GM12878 (cell line): ENCODE data around the gene CD248. TPM values are rescaled to one million over a fixed set of nuclear protein-coding genes. Genes with fewer than 3 reads are reported as not detected.

ENCODE experiments used
- ATAC-seq: fragments of 200-7000 bp; cut with Tn5 transposase; 3 replicates; pipeline ENCODE4 v1.9.1; 2020; ENCODE audit warnings: mild to moderate bottlenecking, moderate library complexity
- BruUV-seq: library from RNA; stranded (reverse); fragments of 400-500 nt; replicated peaks from 2 replicates; lab custom pipeline; 2021; lab: Mats Ljungman, UMichigan
- CTCF ChIA-PET: fragments of 300-600 bp; sonication (Branson Sonifier 250); formaldehyde crosslinking; extraction: SDS; loops from one replicate; lab custom pipeline; 2021; ENCODE audit warnings: inconsistent platforms; lab: Yijun Ruan, JAX
- POLR2A ChIA-PET: fragments of 350-600 bp; formaldehyde crosslinking; extraction: SDS; loops from one replicate; lab custom pipeline; 2021; ENCODE audit warnings: inconsistent platforms; lab: Charles Lee
- RAD21 ChIA-PET: fragments of 300-600 bp; sonication (Branson Sonifier 250); formaldehyde crosslinking; loops from one replicate; lab custom pipeline; 2023; ENCODE audit warnings: antibody characterized with exemption; ENCODE audit not compliant: unreplicated experiment; lab: Charles Lee
- SMC1A ChIA-PET: fragments of 300-600 bp; sonication (Branson Sonifier 250); formaldehyde crosslinking; loops from one replicate; lab custom pipeline; 2023; ENCODE audit not compliant: unreplicated experiment, uncharacterized antibody; lab: Charles Lee
- DNase-seq: peaks from one replicate; pipeline ENCODE4 v3.0.0-alpha.2; 2011; ENCODE audit warnings: low read depth, low spot score
- FAIRE-seq: peaks from 3 replicates; lab custom pipeline; 2011; peaks lifted over from hg19 to GRCh38; lab: Jason Lieb, UNC
- H2AFZ ChIP-seq: 2 replicates; pipeline ENCODE4 v1.6.0; 2011; ENCODE audit warnings: low read depth, low read length, control low read depth; ENCODE audit not compliant: control insufficient read depth
- H3K27ac ChIP-seq: 2 replicates; pipeline ENCODE4 v1.5.1; 2011; ENCODE audit warnings: control low read depth; ENCODE audit not compliant: control insufficient read depth, insufficient read depth
- H3K27me3 ChIP-seq, 2 experiments: replicated peaks in 1 of 2; 2 replicates each; pipeline versions ENCODE4 v1.6.0 to v1.6.1; 2011; ENCODE audit warnings: low read length in 1 of 2; ENCODE audit not compliant: control insufficient read depth in 2 of 2, insufficient read depth in 2 of 2
- H3K36me3 ChIP-seq, 2 experiments: 2 replicates each; pipeline ENCODE4 v1.5.1; 2011; ENCODE audit warnings: low read length in 1 of 2; ENCODE audit not compliant: control insufficient read depth in 2 of 2, insufficient read depth in 2 of 2
- H3K4me1 ChIP-seq: 2 replicates; pipeline ENCODE4 v1.6.1; 2011; ENCODE audit warnings: mild to moderate bottlenecking, low read length, moderate library complexity, mixed read lengths; ENCODE audit not compliant: control insufficient read depth, insufficient read depth
- H3K4me2 ChIP-seq: 2 replicates; pipeline ENCODE4 v1.6.0; 2011; ENCODE audit warnings: control low read depth; ENCODE audit not compliant: control insufficient read depth, insufficient read depth
- H3K4me3 ChIP-seq: fragments of 200-600 bp; sonication (generic); 2 replicates; pipeline ENCODE4 v1.5.1; 2016
- H3K79me2 ChIP-seq: 2 replicates; pipeline ENCODE4 v1.6.0; 2011; ENCODE audit warnings: low read length; ENCODE audit not compliant: control insufficient read depth, insufficient read depth
- H3K9ac ChIP-seq: 2 replicates; pipeline ENCODE4 v1.8.0; 2011; ENCODE audit warnings: low read length, control low read depth, mixed read lengths; ENCODE audit not compliant: control insufficient read depth, insufficient read depth
- H3K9me3 ChIP-seq: replicated peaks from 3 replicates; pipeline ENCODE4 v1.5.1; 2011; ENCODE audit warnings: mild to moderate bottlenecking, low read length; ENCODE audit not compliant: control insufficient read depth, insufficient read depth
- H4K20me1 ChIP-seq: 2 replicates; pipeline ENCODE4 v1.6.0; 2011; ENCODE audit not compliant: control insufficient read depth, insufficient read depth
- ETV6 ChIP-seq, 2 experiments: fragments of 450-650 bp in 1 of 2; IDR thresholded peaks in 1 of 2; conservative IDR thresholded peaks in 1 of 2; 2 replicates each; pipeline ENCODE4 v1.6.1; 2014; ENCODE audit warnings: antibody characterized with exemption in 1 of 2, borderline replicate concordance in 1 of 2, low read depth in 1 of 2, mild to moderate bottlenecking in 1 of 2, moderate library complexity in 1 of 2
- PML ChIP-seq: IDR thresholded peaks from 2 replicates; pipeline ENCODE4 v1.6.1; 2012; ENCODE audit warnings: low read length, inconsistent platforms
- REST ChIP-seq: IDR thresholded peaks from 2 replicates; pipeline ENCODE4 v1.6.1; 2012; ENCODE audit warnings: mild to moderate bottlenecking, low read depth, low read length
- STAT1 ChIP-seq: fragments of 450-650 bp; conservative IDR thresholded peaks from 2 replicates; pipeline ENCODE4 v1.6.1; 2014; ENCODE audit warnings: antibody characterized with exemption, mild to moderate bottlenecking
- TCF12 ChIP-seq: IDR thresholded peaks from 2 replicates; pipeline ENCODE4 v1.6.1; 2011; ENCODE audit warnings: low read depth, mild to moderate bottlenecking, low read length
- ZBTB4 ChIP-seq: fragments of 450-650 bp; formaldehyde crosslinking; IDR thresholded peaks from 2 replicates; pipeline ENCODE4 v1.4.0; 2022; ENCODE audit warnings: mild to moderate bottlenecking, moderate library complexity
- WGBS: methylation state at CpG from one replicate; pipeline ENCODE4 v1.1.6; 2016; ENCODE audit warnings: low lambda C conversion rate; ENCODE audit not compliant: insufficient replicate concordance, insufficient coverage; ENCODE audit errors: missing lambda C conversion rate; 5-methylcytosine and 5-hydroxymethylcytosine counted together
- in situ Hi-C: fragments of 300-500 bp; cut with MboI; formaldehyde crosslinking; loops from 9 replicates; pipeline ENCODE4 v1.14.3; 2018; ENCODE audit warnings: mixed read lengths
- intact Hi-C: fragments of 100-400 bp; cut with micrococcal nuclease; formaldehyde crosslinking; loops from one replicate; pipeline ENCODE4 v1.14.2; 2022; ENCODE audit not compliant: unreplicated experiment
- polyA plus RNA-seq, 11 experiments: library from polyadenylated mRNA; depleted of rRNA in 4 of 11; unstranded in 6 of 11; stranded (reverse) in 5 of 11; fragments of >200 nt; fragmentation: Nextera tagmentation in 4 of 11; fragmentation: Illumina TruSeq in 1 of 11; extraction: Ambion mirVana in 4 of 11; extraction: Trizol in 1 of 11; gene quantifications; 1 replicate in 1 of 11; 2 replicates in 10 of 11; pipeline versions ENCODE4 v1.2.1 to v1.2.3, GENCODE V29; 2011 to 2016; ENCODE audit warnings: inconsistent platforms in 2 of 11, missing spikeins in 2 of 11, low read depth in 1 of 11
- total RNA-seq, 4 experiments: library from RNA; depleted of rRNA in 3 of 4; stranded (reverse); fragments of >200 nt in 3 of 4; fragmentation: Illumina TruSeq in 1 of 4; extraction: Trizol in 1 of 4; gene quantifications; 2 replicates each; pipeline versions ENCODE4 v1.2.1 to v1.2.3, GENCODE V29; 2013 to 2021
- TF ChIP-seq, protein P1 (sequence below): IDR thresholded peaks from 2 replicates; pipeline ENCODE4 v1.6.1; 2011; ENCODE audit warnings: borderline replicate concordance, low read depth, mild to moderate bottlenecking, moderate library complexity, low read length; ENCODE audit not compliant: insufficient read depth, poor library complexity, severe bottlenecking
- TF ChIP-seq, protein P2 (sequence below): fragments of 450-650 bp; IDR thresholded peaks from 2 replicates; pipeline ENCODE4 v1.6.1; 2018; ENCODE audit warnings: borderline replicate concordance, mild to moderate bottlenecking; ENCODE audit not compliant: partially characterized antibody

Gene CD248
- total and polyA plus RNA-seq, 10 of the 15 experiments (the other 5 are each of a cell fraction or from before 2014, with no cell fraction given), result 0.10 to 0.21 (median 0.20) TPM; not detected in 7

DNA sequence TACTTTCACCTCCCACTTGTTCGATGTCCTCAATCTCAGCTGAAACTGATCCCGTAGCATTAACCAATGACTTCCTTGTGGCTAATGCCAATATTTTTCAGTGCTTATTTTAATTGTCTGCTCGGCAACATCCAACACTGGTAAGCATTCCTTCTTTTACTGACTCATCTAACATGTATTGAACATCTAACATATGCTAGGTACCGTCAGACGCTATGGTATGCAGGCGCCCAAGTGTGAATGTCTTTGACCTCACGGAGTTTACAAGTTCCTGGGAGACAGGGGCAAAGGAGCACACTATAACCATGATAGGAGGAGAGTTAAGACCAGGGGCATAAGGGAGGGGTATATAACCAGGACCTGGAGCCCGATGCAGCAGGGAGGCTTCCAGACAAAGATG is 26.3 kb upstream of the CD248 start:
- RAD21 ChIA-PET, result interaction anchor here (1.2 kb wide), 1 partner anchor 30 kb away, joined by 4 read pairs; no protein-coding TSS in a partner anchor
- TF ChIP-seq PML (no peak), STAT1 (no peak), ETV6 (conservative IDR thresholded peaks at IDR 0.05 in 1 of 2, IDR thresholded peaks at IDR 0.05 in 1 of 2; ENCODE audit: borderline replicate concordance in 1 of 2, low read depth in 1 of 2) (no peak), ZBTB4 (no peak), TCF12 (no peak), REST (no peak)
- TF ChIP-seq, protein P1, sequence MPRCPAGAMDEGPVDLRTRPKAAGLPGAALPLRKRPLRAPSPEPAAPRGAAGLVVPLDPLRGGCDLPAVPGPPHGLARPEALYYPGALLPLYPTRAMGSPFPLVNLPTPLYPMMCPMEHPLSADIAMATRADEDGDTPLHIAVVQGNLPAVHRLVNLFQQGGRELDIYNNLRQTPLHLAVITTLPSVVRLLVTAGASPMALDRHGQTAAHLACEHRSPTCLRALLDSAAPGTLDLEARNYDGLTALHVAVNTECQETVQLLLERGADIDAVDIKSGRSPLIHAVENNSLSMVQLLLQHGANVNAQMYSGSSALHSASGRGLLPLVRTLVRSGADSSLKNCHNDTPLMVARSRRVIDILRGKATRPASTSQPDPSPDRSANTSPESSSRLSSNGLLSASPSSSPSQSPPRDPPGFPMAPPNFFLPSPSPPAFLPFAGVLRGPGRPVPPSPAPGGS, result no peak
- TF ChIP-seq, protein P2, sequence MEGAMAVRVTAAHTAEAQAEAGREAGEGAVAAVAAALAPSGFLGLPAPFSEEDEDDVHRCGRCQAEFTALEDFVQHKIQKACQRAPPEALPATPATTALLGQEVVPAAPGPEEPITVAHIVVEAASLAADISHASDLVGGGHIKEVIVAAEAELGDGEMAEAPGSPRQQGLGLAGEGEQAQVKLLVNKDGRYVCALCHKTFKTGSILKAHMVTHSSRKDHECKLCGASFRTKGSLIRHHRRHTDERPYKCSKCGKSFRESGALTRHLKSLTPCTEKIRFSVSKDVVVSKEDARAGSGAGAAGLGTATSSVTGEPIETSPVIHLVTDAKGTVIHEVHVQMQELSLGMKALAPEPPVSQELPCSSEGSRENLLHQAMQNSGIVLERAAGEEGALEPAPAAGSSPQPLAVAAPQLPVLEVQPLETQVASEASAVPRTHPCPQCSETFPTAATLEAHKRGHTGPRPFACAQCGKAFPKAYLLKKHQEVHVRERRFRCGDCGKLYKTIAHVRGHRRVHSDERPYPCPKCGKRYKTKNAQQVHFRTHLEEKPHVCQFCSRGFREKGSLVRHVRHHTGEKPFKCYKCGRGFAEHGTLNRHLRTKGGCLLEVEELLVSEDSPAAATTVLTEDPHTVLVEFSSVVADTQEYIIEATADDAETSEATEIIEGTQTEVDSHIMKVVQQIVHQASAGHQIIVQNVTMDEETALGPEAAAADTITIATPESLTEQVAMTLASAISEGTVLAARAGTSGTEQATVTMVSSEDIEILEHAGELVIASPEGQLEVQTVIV, result no peak
- BruUV-seq, result no TSS peak
- ATAC-seq (no peak), DNase-seq (no peak), FAIRE-seq (no peak)
- WGBS, result 92% methylated on average over 8 of the region's 8 CpGs
- Histone ChIP-seq H4K20me1 (no peaks in the 10 kb centered on the region), H3K9me3 (no peaks in the 10 kb centered on the region), H3K27me3 (no peaks in the 10 kb centered on the region), H3K4me2 (no peak overlapping the region), H2AFZ (no peak overlapping the region), H3K36me3 (peaks cover 0 to 14% of the 10 kb centered on the region in 2 experiments; a peak in 3 of 4 replicates), H3K27ac (no peak overlapping the region), H3K9ac (no peak overlapping the region), H3K4me1 (peaks cover 17% of the 10 kb centered on the region), H3K4me3 (no peak overlapping the region), H3K79me2 (peaks cover 17% of the 10 kb centered on the region)
- POLR2A ChIA-PET, result interaction anchor here (1.7 to 3.0 kb wide), 2 partner anchors 28 to 31 kb away, joined by 5 to 19 read pairs; partner anchors contain the start of gene SLC29A2
- CTCF ChIA-PET, result interaction anchor here (1.7 to 7.4 kb wide), 4 partner anchors 21 to 46 kb away, joined by 7 to 44 read pairs (median 12); no protein-coding TSS in a partner anchor
- in situ Hi-C loops (no loop called here), intact Hi-C loops (no loop called here)
- SMC1A ChIA-PET, result interaction anchor here (1.3 to 1.5 kb wide), 2 partner anchors 8 to 43 kb away, joined by 3 to 6 read pairs; no protein-coding TSS in a partner anchor
